Smooth muscle cell (in vitro differentiated cells): ENCODE measurements around the gene PDCD6IP. TPM values are rescaled to one million over a fixed set of nuclear protein-coding genes. Genes with fewer than 3 reads are reported as not detected.

Source experiments
- DNase-seq: peaks from one replicate; lab custom pipeline; 2025; ENCODE audit not compliant: unreplicated experiment; lab: John Stamatoyannopoulos, UW
- H2AFZ ChIP-seq: fragments of 200-600 bp; sonication (generic); 2 replicates; pipeline ENCODE4 v1.6.0; 2016; ENCODE audit warnings: antibody characterized with exemption, low read depth, mild to moderate bottlenecking
- H3F3A ChIP-seq: fragments of 200-600 bp; sonication (generic); 2 replicates; pipeline ENCODE4 v1.6.0; 2017; ENCODE audit warnings: antibody characterized with exemption, low read depth
- H3K27ac ChIP-seq: fragments of 200-600 bp; sonication (generic); 2 replicates; pipeline ENCODE4 v1.5.1; 2016; ENCODE audit warnings: low read depth, mild to moderate bottlenecking
- H3K27me3 ChIP-seq: fragments of 200-600 bp; sonication (generic); 2 replicates; pipeline ENCODE4 v1.6.1; 2016; ENCODE audit warnings: low read depth, mild to moderate bottlenecking
- H3K36me3 ChIP-seq: fragments of 200-600 bp; sonication (generic); 2 replicates; pipeline ENCODE4 v1.5.1; 2016; ENCODE audit warnings: low read depth
- H3K4me1 ChIP-seq: fragments of 200-600 bp; sonication (generic); 2 replicates; pipeline ENCODE4 v1.5.1; 2016; ENCODE audit warnings: low read depth
- H3K4me2 ChIP-seq: fragments of 200-600 bp; sonication (generic); 2 replicates; pipeline ENCODE4 v1.6.0; 2016; ENCODE audit warnings: mild to moderate bottlenecking
- H3K4me3 ChIP-seq: fragments of 200-600 bp; sonication (generic); 2 replicates; pipeline ENCODE4 v1.5.1; 2016; ENCODE audit warnings: mild to moderate bottlenecking
- H3K79me2 ChIP-seq: fragments of 200-600 bp; sonication (generic); 2 replicates; pipeline ENCODE4 v1.6.0; 2016; ENCODE audit warnings: low read depth, mild to moderate bottlenecking
- H3K9ac ChIP-seq: fragments of 200-600 bp; sonication (generic); 2 replicates; pipeline ENCODE4 v1.6.0; 2016; ENCODE audit warnings: low read depth
- H3K9me3 ChIP-seq: fragments of 200-600 bp; sonication (generic); replicated peaks from 2 replicates; pipeline ENCODE4 v1.5.1; 2016; ENCODE audit warnings: low read depth
- H4K20me1 ChIP-seq: fragments of 200-600 bp; sonication (generic); 2 replicates; pipeline ENCODE4 v1.6.0; 2016; ENCODE audit warnings: low read depth
- CTCF ChIP-seq: fragments of 200-600 bp; sonication (generic); IDR thresholded peaks from 2 replicates; pipeline ENCODE4 v1.5.1; 2017; ENCODE audit warnings: borderline replicate concordance, mild to moderate bottlenecking, antibody characterized with exemption; ENCODE audit not compliant: insufficient read depth, poor library complexity, severe bottlenecking
- WGBS: methylation state at CpG from one replicate; pipeline ENCODE4 v1.1.7; 2016; ENCODE audit warnings: low lambda C conversion rate; 5-methylcytosine and 5-hydroxymethylcytosine counted together
- polyA plus RNA-seq: library from polyadenylated mRNA; unstranded; fragments of >200 nt; fragmentation: Nextera tagmentation; extraction: Ambion mirVana; gene quantifications from 2 replicates; pipeline ENCODE4 v1.2.1, GENCODE V29; 2016
- total RNA-seq: library from RNA; depleted of rRNA; stranded (reverse); fragments of >200 nt; gene quantifications from 2 replicates; pipeline ENCODE4 v1.2.3, GENCODE V29; 2014

PDCD6IP gene
- total and polyA plus RNA-seq, 2 experiments from 2014 or later = 97.6 to 138 TPM

GRCh38 chr3:33915796-33916546 lies 117.5 kb downstream of the PDCD6IP start:
- WGBS = 74% methylated on average over 9 of the region's 9 CpGs
- H3K9me3 ChIP-seq = no peaks in the 10 kb centered on the region
- H3K4me2 ChIP-seq = no peak overlapping the region
- no peak overlapping the region for H3K27ac ChIP-seq
- H3K79me2 ChIP-seq = no peaks in the 10 kb centered on the region
- no peak overlapping the region for H3K9ac ChIP-seq
- no peaks in the 10 kb centered on the region for H3K27me3 ChIP-seq
- TF ChIP-seq CTCF = no peak
- H3K36me3 ChIP-seq = no peaks in the 10 kb centered on the region
- H2AFZ ChIP-seq = no peak overlapping the region
- H4K20me1 ChIP-seq = no peaks in the 10 kb centered on the region
- H3K4me1 ChIP-seq = no peaks in the 10 kb centered on the region
- no peaks in the 10 kb centered on the region for H3F3A ChIP-seq
- no peak overlapping the region for H3K4me3 ChIP-seq
- no peak for DNase-seq

- no peak overlapping the region for H3K9ac ChIP-seq
- H3K4me1 ChIP-seq = no peaks in the 10 kb centered on the region
- no peak overlapping the region for H3K4me3 ChIP-seq
- H3K79me2 ChIP-seq = no peaks in the 10 kb centered on the region
- H3K4me2 ChIP-seq = no peak overlapping the region
- TF ChIP-seq CTCF = no peak
- DNase-seq = no peak
- H3K36me3 ChIP-seq = no peaks in the 10 kb centered on the region
- no peaks in the 10 kb centered on the region for H3K9me3 ChIP-seq
- H3K27me3 ChIP-seq = no peaks in the 10 kb centered on the region
- no peaks in the 10 kb centered on the region for H3F3A ChIP-seq
- H4K20me1 ChIP-seq = no peaks in the 10 kb centered on the region
- no peak overlapping the region for H2AFZ ChIP-seq
- WGBS = 79% methylated on average over 4 of the region's 4 CpGs
- H3K27ac ChIP-seq = no peak overlapping the region
Observed at GRCh38 chr3:33918126-33918756, 119.8 kb downstream of the PDCD6IP start.

Other genes with a start within 250 kb of the PDCD6IP start
- gene CLASP2, start 80.4 kb upstream of the PDCD6IP start, total RNA-seq = 61.4 and 74.4 TPM in 2 replicates
- gene CLASP2, start 80.4 kb upstream of the PDCD6IP start, polyA plus RNA-seq = 17.9 and 20.9 TPM in 2 replicates